GM12872 (cell line): ENCODE results near the gene DLL3.

Experiments
- CTCF ChIP-seq: IDR thresholded peaks from 3 replicates; pipeline ENCODE4 v1.5.1; 2011; ENCODE audit warnings: low read depth, mild to moderate bottlenecking, low read length, moderate library complexity; ENCODE audit not compliant: insufficient read depth

Gene DLL3

GRCh38 chr19:39550197-39550596 lies 51.5 kb downstream of the DLL3 start:
- TF ChIP-seq CTCF = no peak

GRCh38 chr19:39553082-39553652 lies 54.4 kb downstream of the DLL3 start:
- no peak for TF ChIP-seq CTCF

- TF ChIP-seq CTCF = no peak
Measured at GRCh38 chr19:39554701-39555311, 56.1 kb downstream of the DLL3 start.

GRCh38 chr19:39555883-39556282 lies 57.1 kb downstream of the DLL3 start:
- no peak for TF ChIP-seq CTCF
